HepG2 (cell line): ENCODE results near the gene MCTS1. TPM values are rescaled to one million over a fixed set of nuclear protein-coding genes. Genes with fewer than 3 reads are reported as not detected.

ENCODE experiments used
- ATF7 ChIP-seq, 2 experiments: fragments of 450-650 bp in 1 of 2; sonication (generic) in 1 of 2; formaldehyde crosslinking in 1 of 2; IDR thresholded peaks; 2 replicates each; pipeline versions ENCODE4 v1.4.0 to v1.6.1; 2016 to 2020; ENCODE audit warnings: antibody characterized with exemption in 1 of 2, mild to moderate bottlenecking in 1 of 2, missing genetic modification reagents in 1 of 2
- KAT8 ChIP-seq: IDR thresholded peaks from 2 replicates; pipeline ENCODE4 v1.6.1; 2016; ENCODE audit warnings: missing genetic modification reagents, missing compliant biosample characterization
- PAXIP1 ChIP-seq: sonication (generic); formaldehyde crosslinking; conservative IDR thresholded peaks from 2 replicates; pipeline ENCODE4 v1.4.0; 2020; ENCODE audit warnings: mild to moderate bottlenecking, missing genetic modification reagents, moderate library complexity
- REPIN1 ChIP-seq: sonication (generic); formaldehyde crosslinking; IDR thresholded peaks from 2 replicates; pipeline ENCODE4 v1.8.0; 2022; ENCODE audit warnings: missing genetic modification reagents, low read depth, mild to moderate bottlenecking, borderline replicate concordance
- TOE1 ChIP-seq: sonication (generic); formaldehyde crosslinking; IDR thresholded peaks from 2 replicates; pipeline ENCODE4 v1.4.0; 2020; ENCODE audit warnings: mild to moderate bottlenecking, missing genetic modification reagents
- ZNF33B ChIP-seq: sonication (generic); formaldehyde crosslinking; IDR thresholded peaks from 2 replicates; pipeline ENCODE4 v1.5.1; 2020; ENCODE audit warnings: mild to moderate bottlenecking, missing genetic modification reagents
- ZNF354B ChIP-seq: sonication (generic); formaldehyde crosslinking; IDR thresholded peaks from 2 replicates; pipeline ENCODE4 v1.8.0; 2022; ENCODE audit warnings: mild to moderate bottlenecking, missing genetic modification reagents
- ZNF567 ChIP-seq: sonication (generic); formaldehyde crosslinking; IDR thresholded peaks from 2 replicates; pipeline ENCODE4 v1.8.1; 2023; ENCODE audit warnings: mild to moderate bottlenecking, missing genetic modification reagents, borderline replicate concordance
- polyA plus RNA-seq, 8 experiments: library from polyadenylated mRNA; depleted of rRNA in 3 of 8; stranded (reverse) in 7 of 8; unstranded in 1 of 8; fragments of >200 nt; fragmentation: Illumina TruSeq in 4 of 8; extraction: Trizol in 4 of 8; gene quantifications; 2 replicates each; pipeline versions ENCODE4 v1.2.1 to v1.2.3, GENCODE V29; 2011 to 2016; ENCODE audit warnings: low read depth in 4 of 8, missing spikeins in 1 of 8, mixed read lengths in 1 of 8; ENCODE audit not compliant: insufficient read depth in 1 of 8
- total RNA-seq, 5 experiments: library from RNA; depleted of rRNA; stranded (reverse); fragments of >200 nt; fragmentation: Illumina TruSeq; extraction: Trizol; gene quantifications; 2 replicates each; pipeline ENCODE4 v1.2.3, GENCODE V29; 2016; ENCODE audit warnings: low read depth in 1 of 5
- TF ChIP-seq, protein P1 (sequence below): sonication (generic); formaldehyde crosslinking; IDR thresholded peaks from 2 replicates; pipeline ENCODE4 v1.8.1; 2023; ENCODE audit warnings: mild to moderate bottlenecking, missing genetic modification reagents
- TF ChIP-seq, protein P2 (sequence below): sonication (generic); formaldehyde crosslinking; IDR thresholded peaks from 2 replicates; pipeline ENCODE4 v1.4.0; 2020; ENCODE audit warnings: missing genetic modification reagents
- TF ChIP-seq, protein P3 (sequence below): IDR thresholded peaks from 2 replicates; pipeline ENCODE4 v1.6.1; 2016; ENCODE audit warnings: mild to moderate bottlenecking
- TF ChIP-seq, protein P4 (sequence below): IDR thresholded peaks from 2 replicates; pipeline ENCODE4 v1.6.1; 2018; ENCODE audit warnings: missing genetic modification reagents

Gene MCTS1
- total and polyA plus RNA-seq, 2 of the 13 experiments (the other 11 are each of a cell fraction or from before 2014, with no cell fraction given) = 30.1 to 59.0 TPM

GRCh38 chrX:120603707-120604360 lies at the start of gene MCTS1 (continued):
- TF ChIP-seq, protein P1, sequence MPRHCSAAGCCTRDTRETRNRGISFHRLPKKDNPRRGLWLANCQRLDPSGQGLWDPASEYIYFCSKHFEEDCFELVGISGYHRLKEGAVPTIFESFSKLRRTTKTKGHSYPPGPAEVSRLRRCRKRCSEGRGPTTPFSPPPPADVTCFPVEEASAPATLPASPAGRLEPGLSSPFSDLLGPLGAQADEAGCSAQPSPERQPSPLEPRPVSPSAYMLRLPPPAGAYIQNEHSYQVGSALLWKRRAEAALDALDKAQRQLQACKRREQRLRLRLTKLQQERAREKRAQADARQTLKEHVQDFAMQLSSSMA (CRISPR knock-in tag) = no peak
- TF ChIP-seq ZNF567 (CRISPR knock-in tag) (no peak), PAXIP1 (CRISPR knock-in tag) (no peak), REPIN1 (no peak; the same call in 1 of the 2 replicates), TOE1 (CRISPR knock-in tag) (no peak), ZNF33B (CRISPR knock-in tag) (no peak), ATF7 (IDR thresholded peaks at IDR 0.05) (no peak), ATF7 (CRISPR knock-in tag; IDR thresholded peaks at IDR 0.05) (no peak), ZNF354B (CRISPR knock-in tag) (no peak), KAT8 (CRISPR knock-in tag) (peak; percentile 81)
- TF ChIP-seq, protein P2, sequence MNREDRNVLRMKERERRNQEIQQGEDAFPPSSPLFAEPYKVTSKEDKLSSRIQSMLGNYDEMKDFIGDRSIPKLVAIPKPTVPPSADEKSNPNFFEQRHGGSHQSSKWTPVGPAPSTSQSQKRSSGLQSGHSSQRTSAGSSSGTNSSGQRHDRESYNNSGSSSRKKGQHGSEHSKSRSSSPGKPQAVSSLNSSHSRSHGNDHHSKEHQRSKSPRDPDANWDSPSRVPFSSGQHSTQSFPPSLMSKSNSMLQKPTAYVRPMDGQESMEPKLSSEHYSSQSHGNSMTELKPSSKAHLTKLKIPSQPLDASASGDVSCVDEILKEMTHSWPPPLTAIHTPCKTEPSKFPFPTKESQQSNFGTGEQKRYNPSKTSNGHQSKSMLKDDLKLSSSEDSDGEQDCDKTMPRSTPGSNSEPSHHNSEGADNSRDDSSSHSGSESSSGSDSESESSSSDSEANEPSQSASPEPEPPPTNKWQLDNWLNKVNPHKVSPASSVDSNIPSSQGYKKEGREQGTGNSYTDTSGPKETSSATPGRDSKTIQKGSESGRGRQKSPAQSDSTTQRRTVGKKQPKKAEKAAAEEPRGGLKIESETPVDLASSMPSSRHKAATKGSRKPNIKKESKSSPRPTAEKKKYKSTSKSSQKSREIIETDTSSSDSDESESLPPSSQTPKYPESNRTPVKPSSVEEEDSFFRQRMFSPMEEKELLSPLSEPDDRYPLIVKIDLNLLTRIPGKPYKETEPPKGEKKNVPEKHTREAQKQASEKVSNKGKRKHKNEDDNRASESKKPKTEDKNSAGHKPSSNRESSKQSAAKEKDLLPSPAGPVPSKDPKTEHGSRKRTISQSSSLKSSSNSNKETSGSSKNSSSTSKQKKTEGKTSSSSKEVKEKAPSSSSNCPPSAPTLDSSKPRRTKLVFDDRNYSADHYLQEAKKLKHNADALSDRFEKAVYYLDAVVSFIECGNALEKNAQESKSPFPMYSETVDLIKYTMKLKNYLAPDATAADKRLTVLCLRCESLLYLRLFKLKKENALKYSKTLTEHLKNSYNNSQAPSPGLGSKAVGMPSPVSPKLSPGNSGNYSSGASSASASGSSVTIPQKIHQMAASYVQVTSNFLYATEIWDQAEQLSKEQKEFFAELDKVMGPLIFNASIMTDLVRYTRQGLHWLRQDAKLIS (CRISPR knock-in tag) = no peak
- TF ChIP-seq, protein P3, sequence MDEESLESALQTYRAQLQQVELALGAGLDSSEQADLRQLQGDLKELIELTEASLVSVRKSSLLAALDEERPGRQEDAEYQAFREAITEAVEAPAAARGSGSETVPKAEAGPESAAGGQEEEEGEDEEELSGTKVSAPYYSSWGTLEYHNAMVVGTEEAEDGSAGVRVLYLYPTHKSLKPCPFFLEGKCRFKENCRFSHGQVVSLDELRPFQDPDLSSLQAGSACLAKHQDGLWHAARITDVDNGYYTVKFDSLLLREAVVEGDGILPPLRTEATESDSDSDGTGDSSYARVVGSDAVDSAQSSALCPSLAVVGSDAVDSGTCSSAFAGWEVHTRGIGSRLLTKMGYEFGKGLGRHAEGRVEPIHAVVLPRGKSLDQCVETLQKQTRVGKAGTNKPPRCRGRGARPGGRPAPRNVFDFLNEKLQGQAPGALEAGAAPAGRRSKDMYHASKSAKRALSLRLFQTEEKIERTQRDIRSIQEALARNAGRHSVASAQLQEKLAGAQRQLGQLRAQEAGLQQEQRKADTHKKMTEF (CRISPR knock-in tag) = peak; percentile 49; the same call in 1 of the 2 replicates
- TF ChIP-seq, protein P4, sequence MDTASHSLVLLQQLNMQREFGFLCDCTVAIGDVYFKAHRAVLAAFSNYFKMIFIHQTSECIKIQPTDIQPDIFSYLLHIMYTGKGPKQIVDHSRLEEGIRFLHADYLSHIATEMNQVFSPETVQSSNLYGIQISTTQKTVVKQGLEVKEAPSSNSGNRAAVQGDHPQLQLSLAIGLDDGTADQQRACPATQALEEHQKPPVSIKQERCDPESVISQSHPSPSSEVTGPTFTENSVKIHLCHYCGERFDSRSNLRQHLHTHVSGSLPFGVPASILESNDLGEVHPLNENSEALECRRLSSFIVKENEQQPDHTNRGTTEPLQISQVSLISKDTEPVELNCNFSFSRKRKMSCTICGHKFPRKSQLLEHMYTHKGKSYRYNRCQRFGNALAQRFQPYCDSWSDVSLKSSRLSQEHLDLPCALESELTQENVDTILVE (CRISPR knock-in tag) = 0 out of 2 replicates have a peak, but pooled peaks have one; percentile 36
